IPS DF 6.9 (cell line): ENCODE data around the gene LPP.

Source experiments
- DNase-seq: peaks from one replicate; pipeline ENCODE4 v3.0.0-alpha.2; 2013; ENCODE audit warnings: low read depth, low spot score
- H3K27ac ChIP-seq: one replicate; pipeline ENCODE4 v1.5.1; 2013; ENCODE audit warnings: low read length, control low read depth
- H3K27me3 ChIP-seq: 2 replicates; pipeline ENCODE4 v1.6.1; 2013; ENCODE audit warnings: mild to moderate bottlenecking, low read length; ENCODE audit not compliant: control insufficient read depth, insufficient read depth
- H3K36me3 ChIP-seq: 2 replicates; pipeline ENCODE4 v1.6.1; 2013; ENCODE audit warnings: low read length; ENCODE audit not compliant: control insufficient read depth, insufficient read depth
- H3K4me1 ChIP-seq: 2 replicates; pipeline ENCODE4 v1.6.1; 2013; ENCODE audit warnings: low read length; ENCODE audit not compliant: control insufficient read depth, insufficient read depth
- H3K4me3 ChIP-seq: 2 replicates; pipeline ENCODE4 v1.5.1; 2013; ENCODE audit warnings: mild to moderate bottlenecking, low read length
- H3K9me3 ChIP-seq: 2 replicates; pipeline ENCODE4 v1.6.1; 2013; ENCODE audit warnings: low read length, inconsistent platforms; ENCODE audit not compliant: control insufficient read depth, insufficient read depth
- WGBS: extraction: QIAGEN DNeasy Blood & Tissue Kit; methylation state at CpG from one replicate; pipeline ENCODE4 v1.1.7; 2013; ENCODE audit warnings: mixed read lengths, missing lambda C conversion rate; ENCODE audit not compliant: insufficient read length, insufficient coverage; 5-methylcytosine and 5-hydroxymethylcytosine counted together

LPP gene

DNA sequence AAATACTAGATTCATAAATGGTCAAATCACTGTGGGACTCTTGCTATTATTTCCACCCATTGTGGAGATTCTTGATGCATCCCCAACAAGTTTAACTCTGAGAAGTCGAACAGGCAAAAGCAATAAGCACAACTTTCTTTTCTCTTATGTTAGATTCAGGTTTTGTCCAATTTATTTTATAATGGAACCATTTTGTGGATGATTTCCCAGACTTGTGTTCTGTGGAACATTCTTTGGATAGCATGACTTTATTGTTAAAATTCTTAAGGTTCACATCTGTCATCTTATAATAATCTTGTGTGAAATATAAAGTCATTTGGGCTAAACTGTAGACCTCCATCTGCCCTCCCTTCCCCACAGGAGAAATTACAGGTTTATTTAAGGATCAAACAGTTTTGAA lies 213.7 kb downstream of the LPP start:
- H3K9me3 ChIP-seq = no peaks in the 10 kb centered on the region
- no peak for DNase-seq
- WGBS = no CpG with 5 or more reads among the region's 1 CpG
- H3K4me3 ChIP-seq = no peak overlapping the region
- no peaks in the 10 kb centered on the region for H3K36me3 ChIP-seq
- no peaks in the 10 kb centered on the region; the same call in 1 of the 2 replicates for H3K4me1 ChIP-seq
- H3K27me3 ChIP-seq = no peaks in the 10 kb centered on the region
- H3K27ac ChIP-seq = no peak overlapping the region

DNA sequence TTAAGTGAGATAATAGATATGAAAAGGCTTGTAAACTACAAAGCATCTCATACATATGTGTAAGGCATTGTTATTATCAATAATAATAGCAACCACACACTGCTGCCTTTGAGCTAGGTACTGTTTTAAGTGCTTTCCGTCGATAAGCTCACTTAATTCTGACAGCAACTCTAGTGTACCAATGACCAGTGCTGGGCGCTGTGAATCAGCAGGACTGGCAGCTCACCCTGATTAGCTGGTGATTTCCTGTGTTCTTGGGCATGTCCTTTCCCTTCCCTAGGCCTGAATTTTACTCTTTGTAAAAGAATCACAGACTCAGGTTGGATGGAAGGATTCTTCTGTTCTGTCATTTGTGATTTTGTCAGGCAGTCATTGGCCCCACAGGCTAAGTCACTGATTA lies 215.6 kb downstream of the LPP start:
- H3K9me3 ChIP-seq = no peaks in the 10 kb centered on the region
- no peak overlapping the region for H3K4me3 ChIP-seq
- no peaks in the 10 kb centered on the region for H3K27me3 ChIP-seq
- H3K4me1 ChIP-seq = no peaks in the 10 kb centered on the region; the same call in 1 of the 2 replicates
- no peak overlapping the region for H3K27ac ChIP-seq
- H3K36me3 ChIP-seq = no peaks in the 10 kb centered on the region
- no CpG with 5 or more reads among the region's 3 CpGs for WGBS
- no peak for DNase-seq

DNA sequence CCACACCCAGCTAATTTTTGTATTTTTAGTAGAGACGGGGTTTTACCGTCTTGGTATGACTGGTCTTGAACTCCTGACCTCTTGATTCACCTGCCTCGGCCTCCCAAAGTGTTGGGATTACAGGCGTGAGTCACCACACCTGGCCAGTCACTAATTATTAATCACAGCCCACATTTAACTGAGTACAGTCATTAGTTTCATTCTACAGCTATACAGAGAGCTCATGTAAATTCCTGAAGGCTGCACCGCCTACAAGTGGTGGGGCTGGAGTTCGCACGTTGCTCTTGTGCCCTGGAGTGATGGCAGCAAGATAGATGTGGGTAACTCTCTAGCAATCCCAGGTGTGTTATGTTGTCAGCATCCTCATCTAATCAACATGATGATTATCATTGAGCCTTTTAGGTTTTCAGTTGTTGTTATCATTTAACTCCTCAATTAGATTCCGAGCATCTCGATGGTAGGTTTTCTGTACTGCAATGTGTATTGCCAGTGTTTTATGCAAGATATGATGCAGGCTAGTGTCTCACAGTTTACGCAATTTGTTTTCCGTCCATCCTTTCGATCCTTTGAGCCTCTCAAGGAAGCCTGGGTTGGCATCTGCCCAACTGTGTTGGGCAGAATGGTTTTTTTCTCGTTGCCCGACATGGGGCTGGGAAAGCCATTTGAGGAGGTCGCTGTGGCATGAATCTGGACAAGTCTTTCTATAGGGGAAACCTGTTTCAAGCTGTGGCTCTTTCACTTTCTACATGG lies 216.3 kb downstream of the LPP start:
- DNase-seq = no peak
- H3K27ac ChIP-seq = no peak overlapping the region

DNA sequence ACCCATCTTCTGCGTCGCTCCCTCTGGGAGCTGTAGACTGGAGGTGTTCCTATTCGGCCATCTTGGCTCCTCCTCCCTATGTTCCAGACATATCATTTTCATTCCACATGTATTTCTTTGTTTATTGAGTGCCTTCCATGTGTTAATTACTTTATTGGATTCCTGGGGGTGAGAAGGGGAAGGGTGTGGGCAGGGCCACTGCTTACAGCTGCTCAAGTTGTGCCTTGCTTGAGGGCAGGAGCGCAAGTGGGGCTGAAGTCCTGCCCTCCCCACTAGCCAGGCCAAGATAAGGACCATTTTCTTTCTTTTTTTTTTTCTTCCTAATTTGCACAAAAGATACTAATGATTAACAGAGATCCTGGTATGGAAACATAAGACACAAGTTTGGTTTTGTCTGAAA lies 224.8 kb downstream of the LPP start:
- no peak for DNase-seq
- no peaks in the 10 kb centered on the region for H3K4me1 ChIP-seq
- no peaks in the 10 kb centered on the region for H3K9me3 ChIP-seq
- H3K4me3 ChIP-seq = no peak overlapping the region
- no CpG with 5 or more reads among the region's 4 CpGs for WGBS
- no peak overlapping the region for H3K27ac ChIP-seq
- H3K27me3 ChIP-seq = no peaks in the 10 kb centered on the region
- H3K36me3 ChIP-seq = no peaks in the 10 kb centered on the region; the same call in 1 of the 2 replicates

More for the DNA sequence above, 216.3 kb downstream of the LPP start:
- WGBS = no CpG with 5 or more reads among the region's 15 CpGs
- H3K27me3 ChIP-seq = no peaks in the 10 kb centered on the region
- no peaks in the 10 kb centered on the region for H3K9me3 ChIP-seq
- H3K36me3 ChIP-seq = no peaks in the 10 kb centered on the region
- H3K4me3 ChIP-seq = no peak overlapping the region
- no peaks in the 10 kb centered on the region; the same call in 1 of the 2 replicates for H3K4me1 ChIP-seq

DNA sequence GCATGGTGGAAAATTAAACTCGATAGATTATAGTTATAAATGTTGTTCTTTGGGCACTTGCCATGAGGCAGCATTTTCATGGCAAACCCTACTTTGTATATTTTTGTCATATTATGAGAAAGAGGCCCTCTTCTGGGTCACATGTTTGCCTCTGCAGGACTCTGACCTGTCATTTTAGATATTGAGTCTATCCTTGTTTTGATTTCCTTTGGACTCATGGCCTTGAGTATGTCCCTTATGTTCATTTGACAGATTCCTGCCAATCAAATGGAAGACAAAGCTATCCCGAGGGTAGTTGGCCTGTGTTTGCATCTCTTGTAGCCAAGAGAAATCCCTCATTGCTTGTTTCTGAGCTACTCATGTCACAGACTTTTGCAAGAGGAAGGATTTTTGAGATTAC lies 226.3 kb downstream of the LPP start:
- Histone ChIP-seq H3K4me3 (no peak overlapping the region), H3K27ac (no peak overlapping the region), H3K27me3 (no peaks in the 10 kb centered on the region), H3K4me1 (no peaks in the 10 kb centered on the region), H3K36me3 (no peaks in the 10 kb centered on the region; the same call in 1 of the 2 replicates), H3K9me3 (no peaks in the 10 kb centered on the region)
- no peak for DNase-seq
- WGBS = no CpG with 5 or more reads among the region's 2 CpGs

DNA sequence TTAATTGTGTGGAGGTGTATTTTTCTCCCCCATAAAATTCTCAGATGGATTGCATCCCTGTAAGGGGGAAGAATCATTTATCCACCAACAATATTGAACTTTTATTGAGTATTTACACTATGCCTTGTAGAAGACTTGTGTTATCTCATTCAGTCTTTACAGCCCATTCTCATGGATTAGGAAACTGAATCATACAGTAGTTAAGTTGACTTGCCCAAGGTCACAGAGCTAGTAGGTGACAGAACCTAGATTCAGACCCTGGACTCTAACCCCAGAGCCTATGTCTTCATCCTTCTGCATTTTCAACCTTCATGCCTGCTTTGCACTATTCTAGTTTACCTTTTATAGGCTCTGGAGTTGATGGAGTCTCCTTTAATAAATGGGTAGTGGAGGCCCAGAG lies 226.8 kb downstream of the LPP start:
- no peaks in the 10 kb centered on the region for H3K4me1 ChIP-seq

DNA sequence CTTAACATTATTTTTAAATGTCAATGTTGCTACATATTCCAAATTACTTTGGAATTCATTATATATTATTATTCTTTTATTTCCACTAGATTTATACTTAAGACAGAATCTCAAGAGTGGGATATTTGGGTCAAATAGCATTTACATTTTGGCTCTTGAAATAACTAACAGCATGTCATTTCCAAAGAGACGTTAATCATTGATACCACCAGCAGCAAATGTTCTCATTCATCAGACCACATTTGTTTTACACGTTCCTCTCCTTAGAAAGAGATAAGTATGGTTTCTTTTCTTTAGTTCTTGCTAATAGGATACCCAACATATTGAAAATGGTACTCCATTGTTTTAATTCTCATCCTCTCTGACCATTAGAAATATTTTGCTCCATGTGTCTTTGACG lies 229.8 kb downstream of the LPP start:
- WGBS = no CpG with 5 or more reads among the region's 3 CpGs
- DNase-seq = no peak
- Histone ChIP-seq H3K4me1 (no peaks in the 10 kb centered on the region), H3K9me3 (no peaks in the 10 kb centered on the region), H3K27ac (no peak overlapping the region), H3K4me3 (no peak overlapping the region), H3K27me3 (no peaks in the 10 kb centered on the region), H3K36me3 (no peaks in the 10 kb centered on the region; the same call in 1 of the 2 replicates)

More for the DNA sequence above, 226.8 kb downstream of the LPP start:
- H3K27me3 ChIP-seq = no peaks in the 10 kb centered on the region
- H3K9me3 ChIP-seq = no peaks in the 10 kb centered on the region
- no peaks in the 10 kb centered on the region; the same call in 1 of the 2 replicates for H3K36me3 ChIP-seq
- no peak overlapping the region for H3K4me3 ChIP-seq
- no peak for DNase-seq
- no peak overlapping the region for H3K27ac ChIP-seq

DNA sequence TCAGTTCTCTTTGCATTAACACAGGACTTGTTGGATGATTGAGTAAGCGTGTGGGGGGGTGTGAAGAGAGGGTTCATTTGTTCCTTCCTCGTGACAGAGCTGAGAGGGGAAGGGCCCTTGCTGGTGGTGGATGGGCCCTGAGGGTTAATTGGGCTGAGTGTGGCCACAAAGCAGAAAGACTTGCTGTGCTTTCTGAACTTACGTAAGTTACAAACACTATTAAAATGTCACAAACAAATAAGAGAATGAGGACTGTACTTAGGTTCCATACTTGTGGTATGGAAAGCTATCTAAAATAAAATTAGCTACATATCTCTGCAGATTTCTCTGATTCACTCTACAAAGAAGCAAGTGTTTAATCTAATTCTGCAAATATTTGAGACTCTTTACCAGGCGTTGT lies 231.3 kb downstream of the LPP start:
- no peaks in the 10 kb centered on the region for H3K4me1 ChIP-seq
- H3K9me3 ChIP-seq = no peaks in the 10 kb centered on the region
- DNase-seq = no peak
- no peaks in the 10 kb centered on the region; the same call in 1 of the 2 replicates for H3K36me3 ChIP-seq
- H3K27me3 ChIP-seq = no peaks in the 10 kb centered on the region
- no peak overlapping the region for H3K27ac ChIP-seq
- H3K4me3 ChIP-seq = no peak overlapping the region
- WGBS = no CpG with 5 or more reads among the region's 4 CpGs

DNA sequence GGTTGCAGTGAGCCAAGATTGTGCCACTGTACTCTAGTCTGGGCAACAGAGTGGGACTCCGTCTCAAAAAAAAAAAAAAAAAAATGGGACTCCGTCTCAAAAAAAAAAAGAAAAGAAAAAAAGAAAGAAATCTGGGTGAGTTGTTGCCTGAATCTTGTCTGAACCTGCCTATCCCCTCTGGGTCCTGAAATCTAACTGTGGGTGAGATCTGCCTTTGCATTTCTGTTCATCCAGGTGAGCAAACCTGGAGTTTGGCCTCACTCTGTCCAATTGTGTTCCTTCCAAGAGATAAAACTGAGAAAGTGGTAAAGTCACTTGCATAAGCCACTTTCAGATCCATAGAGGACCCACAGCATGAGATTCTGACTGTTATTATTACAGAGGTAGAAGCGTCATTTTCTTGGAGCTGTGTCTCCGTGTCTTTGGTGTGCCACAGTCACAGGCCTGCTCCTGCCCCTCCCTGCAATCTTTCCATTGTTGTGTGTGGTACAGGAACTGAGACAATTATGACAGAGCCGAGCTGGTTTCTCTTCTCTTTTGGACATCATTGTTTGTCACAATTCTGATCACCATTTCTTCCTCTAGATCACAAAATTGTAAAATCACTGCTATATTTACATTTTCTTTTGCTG lies 235.9 kb downstream of the LPP start:
- H3K4me1 ChIP-seq = no peaks in the 10 kb centered on the region
- WGBS = no CpG with 5 or more reads among the region's 5 CpGs
- no peak for DNase-seq
- H3K36me3 ChIP-seq = no peaks in the 10 kb centered on the region
- no peak overlapping the region for H3K27ac ChIP-seq
- no peaks in the 10 kb centered on the region for H3K9me3 ChIP-seq
- no peaks in the 10 kb centered on the region for H3K27me3 ChIP-seq
- H3K4me3 ChIP-seq = no peak overlapping the region

DNA sequence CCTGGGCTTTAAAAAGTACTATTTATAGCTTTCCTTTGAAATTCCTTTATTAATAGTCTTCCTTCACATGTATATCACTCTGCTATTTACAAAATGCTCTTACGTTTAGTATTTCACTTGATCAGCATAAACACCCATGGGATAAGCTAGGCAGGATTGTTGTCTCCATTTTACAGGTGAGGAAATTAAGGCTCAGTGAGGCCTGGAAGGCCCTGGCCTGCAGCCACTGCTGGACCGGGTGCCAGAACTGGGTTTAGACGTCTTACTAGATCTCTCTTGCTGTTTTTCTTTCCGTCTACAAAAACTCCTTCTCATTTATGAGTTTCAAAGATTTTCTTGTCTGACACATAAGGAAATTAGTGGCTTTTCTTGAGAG lies 236.4 kb downstream of the LPP start:
- H3K4me3 ChIP-seq = no peak overlapping the region
- no peaks in the 10 kb centered on the region for H3K36me3 ChIP-seq
- H3K27ac ChIP-seq = no peak overlapping the region
- no peaks in the 10 kb centered on the region for H3K9me3 ChIP-seq
- WGBS = no CpG with 5 or more reads among the region's 4 CpGs
- no peak for DNase-seq
- no peaks in the 10 kb centered on the region for H3K4me1 ChIP-seq
- no peaks in the 10 kb centered on the region for H3K27me3 ChIP-seq
